ENCODE results near the gene TRIM34.

GRCh38 chr11:5625281-5625680, 480 bp downstream of the TRIM34 start:
- TF ChIP-seq TAF1 (IDR thresholded peaks at IDR 0.05; ENCODE audit: borderline replicate concordance, low read depth, low read length) (no peak), POLR2A (IDR thresholded peaks at IDR 0.05; ENCODE audit: low read depth, low read length) (no peak)

Measured in GM12892 (cell line).